Mononuclear cell (primary cell): Measurements from ENCODE around the gene YPEL1. TPM values are rescaled to one million over a fixed set of nuclear protein-coding genes. Genes with fewer than 3 reads are reported as not detected.

Experiments used
- H3K27me3 ChIP-seq: 2 replicates; pipeline ENCODE4 v1.6.0; 2011; ENCODE audit warnings: low read length, control low read depth; ENCODE audit not compliant: insufficient read depth
- H3K4me1 ChIP-seq: 2 replicates; pipeline ENCODE4 v1.5.1; 2011; ENCODE audit warnings: mild to moderate bottlenecking, low read length, control low read depth; ENCODE audit not compliant: insufficient read depth
- H3K4me3 ChIP-seq: 2 replicates; pipeline ENCODE4 v1.5.1; 2011; ENCODE audit warnings: mild to moderate bottlenecking, low read length, moderate library complexity
- H3K9me3 ChIP-seq: 2 replicates; pipeline ENCODE4 v1.5.1; 2011; ENCODE audit warnings: low read depth, mild to moderate bottlenecking, control low read depth, low read length
- total RNA-seq: library from RNA; depleted of rRNA; stranded (reverse); fragments of >200 nt; gene quantifications from one replicate; pipeline ENCODE4 v1.2.3, GENCODE V29; 2012

YPEL1 gene
- total RNA-seq, 1 donor = 3.8 TPM

DNA sequence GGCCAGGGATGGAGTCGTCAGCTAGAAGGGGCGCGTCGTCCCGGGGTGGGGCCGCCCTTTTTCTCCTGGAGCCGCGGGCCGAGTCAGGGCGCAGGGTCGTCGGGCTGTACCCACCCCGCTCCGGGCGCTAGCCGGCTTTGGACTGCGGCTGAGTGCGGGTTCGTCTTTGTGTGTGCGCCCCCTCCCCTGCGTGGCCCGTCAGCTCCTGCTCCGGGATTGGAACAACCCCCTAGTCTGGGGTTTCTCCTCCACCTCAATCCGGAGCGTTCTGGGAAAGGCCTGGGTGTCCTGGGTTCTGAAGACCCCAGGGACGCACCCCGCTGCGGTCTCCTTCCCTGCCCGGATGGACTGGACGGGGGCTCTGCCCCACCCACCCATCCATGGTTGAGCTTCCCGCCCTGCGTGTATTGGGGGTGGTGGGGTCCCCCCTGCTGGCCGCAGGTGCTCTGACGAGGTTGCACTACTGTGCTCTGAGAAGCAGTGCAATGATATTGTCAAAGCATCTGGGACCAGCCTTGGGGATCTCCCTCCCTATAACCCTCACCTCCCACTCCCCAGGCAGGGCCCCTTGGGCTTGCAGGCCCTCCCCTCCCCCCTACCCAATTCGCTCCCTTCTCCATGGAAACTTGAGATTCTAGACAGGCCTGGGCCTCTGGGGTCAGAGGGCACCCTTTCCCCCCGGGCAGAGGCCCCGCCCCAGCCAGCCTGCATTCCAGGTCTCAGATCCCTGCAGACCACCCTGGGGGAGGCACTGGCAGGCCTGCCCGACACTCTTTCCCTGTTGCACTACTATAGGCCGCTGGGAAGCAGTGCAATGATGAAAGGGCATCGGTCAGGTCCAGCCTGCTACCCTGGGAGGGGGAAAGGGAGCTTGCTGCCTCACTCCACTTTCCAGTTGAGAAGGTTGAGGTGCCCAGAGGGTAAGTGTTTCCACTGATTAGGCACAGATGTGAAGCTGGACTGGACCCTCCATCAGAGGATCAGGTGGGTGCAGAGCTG is 82.7 kb downstream of the YPEL1 start:
- peak overlapping the region; percentile 45 for H3K4me3 ChIP-seq
- H3K27me3 ChIP-seq = no peaks in the 10 kb centered on the region
- no peaks in the 10 kb centered on the region for H3K9me3 ChIP-seq
- H3K4me1 ChIP-seq = peaks cover 35% of the 10 kb centered on the region

DNA sequence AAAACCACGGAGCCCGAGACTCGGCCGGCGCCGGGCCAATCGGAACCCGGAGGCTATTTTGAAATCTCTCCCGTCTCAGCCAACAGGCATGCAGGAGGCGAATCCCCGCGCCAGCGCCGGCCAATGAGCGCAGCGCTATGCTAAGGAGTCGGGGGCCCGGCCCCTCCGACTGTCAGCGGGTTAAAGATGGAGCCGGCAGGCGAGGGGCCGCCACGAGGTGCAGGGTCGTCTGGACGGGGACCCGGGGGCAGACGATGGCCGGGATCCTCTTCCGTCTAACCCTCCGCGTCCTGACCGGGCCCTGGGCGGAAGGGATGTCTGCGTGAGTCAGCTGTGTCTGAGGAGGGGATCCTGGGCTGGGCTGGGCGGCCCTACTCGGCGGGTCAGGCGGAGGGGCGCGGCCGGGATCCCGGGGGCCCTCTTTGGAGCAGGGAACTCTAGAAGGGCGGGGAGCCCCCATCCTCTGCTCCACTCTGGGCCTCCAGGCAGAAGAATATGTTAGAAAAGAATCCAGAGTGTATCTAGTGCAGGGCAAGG is 83.5 kb downstream of the YPEL1 start:
- Histone ChIP-seq H3K4me1 (peaks cover 29% of the 10 kb centered on the region), H3K9me3 (no peaks in the 10 kb centered on the region), H3K27me3 (no peaks in the 10 kb centered on the region), H3K4me3 (peak overlapping the region; percentile 45)

DNA sequence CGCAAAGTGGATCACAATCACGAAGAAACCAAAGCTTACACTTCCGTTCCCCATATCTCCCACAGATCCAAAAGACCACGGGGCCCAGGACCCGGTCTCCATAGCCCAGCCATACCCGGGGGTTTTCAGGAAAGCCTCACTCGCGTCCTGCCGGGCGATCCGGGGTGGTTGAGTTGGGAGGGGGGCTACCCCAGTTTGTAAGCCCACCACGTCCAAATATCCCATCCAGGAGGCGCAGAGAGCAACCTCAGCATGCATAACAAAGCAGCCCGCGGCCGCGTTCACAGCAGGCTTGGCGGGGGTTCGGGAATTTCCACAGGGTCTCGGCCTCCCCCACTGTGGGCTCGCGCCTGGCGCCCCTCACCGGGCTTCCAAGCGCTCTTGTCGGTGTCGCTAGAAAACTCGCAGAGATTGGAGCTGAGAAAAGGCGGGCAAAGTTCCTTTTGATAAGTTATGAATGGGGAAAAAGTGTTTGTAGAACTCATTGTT is 84.0 kb downstream of the YPEL1 start:
- H3K27me3 ChIP-seq = no peaks in the 10 kb centered on the region
- H3K4me3 ChIP-seq = peak overlapping the region; percentile 45
- peaks cover 29% of the 10 kb centered on the region for H3K4me1 ChIP-seq
- no peaks in the 10 kb centered on the region for H3K9me3 ChIP-seq

DNA sequence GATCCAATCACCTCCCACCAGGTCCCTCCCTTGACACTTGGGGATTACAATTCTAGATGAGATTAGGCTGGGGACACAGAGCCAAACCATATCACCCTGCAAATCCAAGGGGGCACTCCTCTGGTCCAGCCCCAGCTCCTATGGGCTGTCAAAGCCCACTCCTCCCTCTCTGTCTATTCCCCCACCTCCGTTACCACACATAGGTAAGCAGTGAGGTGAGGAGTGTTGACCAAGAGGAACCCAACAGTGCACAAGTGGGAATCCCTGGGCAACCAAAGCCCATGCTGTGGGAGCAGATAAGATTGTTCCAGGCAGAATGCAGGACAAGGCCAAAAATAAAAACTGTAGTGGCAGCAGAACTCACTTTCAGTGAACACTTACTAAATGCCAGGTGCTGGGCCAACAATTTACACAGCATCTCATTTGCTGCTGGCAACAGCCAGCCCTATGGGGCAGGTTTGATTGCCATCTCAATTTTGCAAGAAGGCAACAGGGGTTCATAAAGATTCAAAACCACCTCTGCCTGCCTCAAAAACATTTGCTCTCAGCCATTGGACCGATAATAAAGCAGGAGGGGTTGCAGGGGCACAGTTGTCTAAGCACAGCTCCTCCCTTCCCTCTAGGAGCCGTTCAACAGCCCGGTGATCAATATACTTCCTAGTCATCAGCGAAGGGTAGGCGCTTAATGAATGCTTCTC is 84.6 kb downstream of the YPEL1 start:
- H3K4me1 ChIP-seq = peaks cover 31% of the 10 kb centered on the region
- H3K4me3 ChIP-seq = peak overlapping the region; percentile 45
- H3K27me3 ChIP-seq = no peaks in the 10 kb centered on the region
- H3K9me3 ChIP-seq = no peaks in the 10 kb centered on the region

DNA sequence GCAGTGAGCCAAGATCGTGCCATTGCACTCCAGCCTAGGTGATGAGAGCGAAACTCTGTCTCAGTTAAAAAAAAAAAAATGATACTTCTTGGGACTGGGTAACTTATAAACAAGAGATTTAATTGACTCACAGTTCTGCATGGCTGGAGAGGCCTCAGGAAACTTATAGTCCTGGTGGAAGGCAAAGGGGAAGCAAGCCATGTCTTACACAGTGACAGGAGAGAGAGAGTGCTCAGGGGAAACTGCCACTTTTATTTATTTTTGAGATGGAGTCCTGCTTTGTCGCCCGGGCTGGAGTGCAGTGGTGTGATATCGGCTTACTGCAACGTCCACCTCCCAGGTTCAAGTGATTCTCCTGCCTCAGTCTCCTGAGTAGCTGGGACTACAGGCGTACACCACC is 85.3 kb downstream of the YPEL1 start:
- Histone ChIP-seq H3K4me1 (peaks cover 31% of the 10 kb centered on the region), H3K9me3 (no peaks in the 10 kb centered on the region), H3K4me3 (no peak overlapping the region), H3K27me3 (no peaks in the 10 kb centered on the region)

Other genes starting within 250 kb of the YPEL1 start
- gene RIMBP3C, start 184.3 kb downstream of the YPEL1 start, total RNA-seq = 0.10 TPM
- gene UBE2L3, start 168.1 kb downstream of the YPEL1 start, total RNA-seq = 28.0 TPM
- 20.7 TPM for gene YDJC, start 105.8 kb downstream of the YPEL1 start, total RNA-seq
- gene CCDC116, start 103.0 kb downstream of the YPEL1 start, total RNA-seq = not detected
- gene SDF2L1, start 93.5 kb downstream of the YPEL1 start, total RNA-seq = 10.0 TPM
- 32.0 TPM for gene PPIL2, start 69.8 kb downstream of the YPEL1 start, total RNA-seq
- 30.0 TPM for gene MAPK1, start 131.9 kb upstream of the YPEL1 start, total RNA-seq
- 23.5 TPM for gene PPM1F, start 217.1 kb upstream of the YPEL1 start, total RNA-seq
- gene TOP3B, start 247.0 kb upstream of the YPEL1 start, total RNA-seq = 34.8 TPM